Neutrophil (primary cell): ENCODE results near the gene CNTROB.

Source experiments
- H3K27ac ChIP-seq: fragments of 200-600 bp; sonication (generic); 2 replicates; pipeline ENCODE4 v1.5.1; 2016; ENCODE audit warnings: mild to moderate bottlenecking, moderate library complexity
- H3K27me3 ChIP-seq: fragments of 200-600 bp; sonication (generic); 2 replicates; pipeline ENCODE4 v1.6.0; 2016; ENCODE audit warnings: mild to moderate bottlenecking
- H3K36me3 ChIP-seq: fragments of 200-600 bp; sonication (generic); 2 replicates; pipeline ENCODE4 v1.5.1; 2017
- H3K4me1 ChIP-seq, 2 experiments: fragments of 200-600 bp in 1 of 2; sonication (generic) in 1 of 2; 1 replicate in 1 of 2; 2 replicates in 1 of 2; pipeline versions ENCODE4 v1.5.1 to v1.6.1; 2013 to 2016; ENCODE audit warnings: low read depth in 1 of 2, low read length in 1 of 2, mild to moderate bottlenecking in 1 of 2, moderate library complexity in 1 of 2; ENCODE audit not compliant: control insufficient read depth in 1 of 2, insufficient read depth in 1 of 2
- H3K4me3 ChIP-seq, 2 experiments: fragments of 200-600 bp in 1 of 2; sonication (generic) in 1 of 2; 1 replicate in 1 of 2; 2 replicates in 1 of 2; pipeline ENCODE4 v1.5.1; 2013 to 2016; ENCODE audit warnings: low read depth in 1 of 2, low read length in 1 of 2, mild to moderate bottlenecking in 1 of 2, moderate library complexity in 1 of 2
- H3K9me3 ChIP-seq: fragments of 200-600 bp; sonication (generic); 2 replicates; pipeline ENCODE4 v1.5.1; 2016
- TF ChIP-seq, protein P1 (sequence below): fragments of 200-600 bp; sonication (generic); IDR thresholded peaks from 2 replicates; pipeline ENCODE4 v1.5.1; 2016; ENCODE audit warnings: antibody characterized with exemption

Gene CNTROB

DNA sequence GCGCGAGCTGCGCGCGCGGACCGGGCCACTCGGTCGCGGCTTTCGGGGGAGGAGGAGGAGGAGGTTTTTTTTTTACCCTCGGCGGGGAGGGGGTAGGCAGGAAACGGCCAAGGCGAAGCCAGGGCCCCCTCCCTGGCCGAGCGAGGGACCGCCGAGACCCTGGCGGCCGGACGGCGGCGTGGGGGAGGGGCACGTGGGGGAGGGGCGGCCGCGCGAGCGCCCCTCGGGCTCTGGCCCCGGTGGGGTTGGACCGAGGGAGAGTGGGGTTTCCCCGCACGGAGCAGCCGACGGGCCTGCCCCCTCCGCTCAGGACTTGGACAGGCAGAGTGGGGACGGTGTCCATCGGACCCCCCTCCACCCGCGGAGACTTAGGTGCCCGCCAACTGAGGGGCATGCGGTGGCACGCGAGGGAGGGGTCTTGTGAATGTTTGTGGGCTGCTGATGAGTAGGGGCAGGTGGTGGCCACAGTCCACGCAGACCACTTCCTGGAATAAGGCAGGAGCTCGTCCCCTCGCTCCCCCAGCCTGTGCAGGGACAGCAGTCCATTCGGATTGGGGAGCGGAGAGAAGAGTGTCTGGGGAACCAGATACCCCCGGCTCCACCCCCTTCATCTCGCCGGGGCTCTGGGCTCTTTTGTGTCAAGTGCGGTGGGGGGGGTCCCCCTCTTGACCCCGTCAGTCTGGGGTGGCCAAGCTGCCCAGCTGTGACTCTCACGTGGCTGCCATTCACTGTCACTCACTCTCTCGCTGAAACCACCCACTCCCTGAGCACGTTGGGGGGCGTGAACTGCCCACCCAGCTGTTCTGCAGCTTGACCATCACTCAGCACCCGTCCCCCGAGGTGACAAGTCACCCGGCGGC lies 46.4 kb upstream of the CNTROB start:
- no peaks in the 10 kb centered on the region for H3K9me3 ChIP-seq
- H3K4me3 ChIP-seq = peak overlapping the region; percentile 73 to 97
- peaks cover 68 to 83% of the 10 kb centered on the region in 2 experiments for H3K4me1 ChIP-seq
- no peaks in the 10 kb centered on the region for H3K27me3 ChIP-seq
- peaks cover 3% of the 10 kb centered on the region for H3K36me3 ChIP-seq
- TF ChIP-seq, protein P1, sequence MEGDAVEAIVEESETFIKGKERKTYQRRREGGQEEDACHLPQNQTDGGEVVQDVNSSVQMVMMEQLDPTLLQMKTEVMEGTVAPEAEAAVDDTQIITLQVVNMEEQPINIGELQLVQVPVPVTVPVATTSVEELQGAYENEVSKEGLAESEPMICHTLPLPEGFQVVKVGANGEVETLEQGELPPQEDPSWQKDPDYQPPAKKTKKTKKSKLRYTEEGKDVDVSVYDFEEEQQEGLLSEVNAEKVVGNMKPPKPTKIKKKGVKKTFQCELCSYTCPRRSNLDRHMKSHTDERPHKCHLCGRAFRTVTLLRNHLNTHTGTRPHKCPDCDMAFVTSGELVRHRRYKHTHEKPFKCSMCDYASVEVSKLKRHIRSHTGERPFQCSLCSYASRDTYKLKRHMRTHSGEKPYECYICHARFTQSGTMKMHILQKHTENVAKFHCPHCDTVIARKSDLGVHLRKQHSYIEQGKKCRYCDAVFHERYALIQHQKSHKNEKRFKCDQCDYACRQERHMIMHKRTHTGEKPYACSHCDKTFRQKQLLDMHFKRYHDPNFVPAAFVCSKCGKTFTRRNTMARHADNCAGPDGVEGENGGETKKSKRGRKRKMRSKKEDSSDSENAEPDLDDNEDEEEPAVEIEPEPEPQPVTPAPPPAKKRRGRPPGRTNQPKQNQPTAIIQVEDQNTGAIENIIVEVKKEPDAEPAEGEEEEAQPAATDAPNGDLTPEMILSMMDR = no peak
- peak overlapping the region; percentile 86 for H3K27ac ChIP-seq

GRCh38 chr17:7886227-7887037 lies 45.6 kb upstream of the CNTROB start:
- Histone ChIP-seq H3K27me3 (no peaks in the 10 kb centered on the region), H3K36me3 (peaks cover 12% of the 10 kb centered on the region), H3K4me3 (peak overlapping the region; percentile 73 to 97), H3K9me3 (no peaks in the 10 kb centered on the region), H3K4me1 (peaks cover 66 to 83% of the 10 kb centered on the region in 2 experiments), H3K27ac (peak overlapping the region; percentile 86)
- TF ChIP-seq, protein P1 = no peak

GRCh38 chr17:7887038-7887481 lies 44.9 kb upstream of the CNTROB start:
- peaks cover 17% of the 10 kb centered on the region for H3K36me3 ChIP-seq
- no peaks in the 10 kb centered on the region for H3K9me3 ChIP-seq
- peak overlapping the region; percentile 86 for H3K27ac ChIP-seq
- TF ChIP-seq, protein P1 = no peak
- peak overlapping the region; percentile 73 to 97 for H3K4me3 ChIP-seq
- no peaks in the 10 kb centered on the region for H3K27me3 ChIP-seq
- peaks cover 60 to 78% of the 10 kb centered on the region in 2 experiments for H3K4me1 ChIP-seq

- Histone ChIP-seq H3K4me3 (peak overlapping the region; percentile 73 to 97), H3K4me1 (peaks cover 58 to 75% of the 10 kb centered on the region in 2 experiments), H3K27me3 (no peaks in the 10 kb centered on the region), H3K36me3 (peaks cover 19% of the 10 kb centered on the region), H3K9me3 (no peaks in the 10 kb centered on the region), H3K27ac (peak overlapping the region; percentile 86)
- TF ChIP-seq, protein P1 = peak; percentile 11
These were observed 44.4 kb upstream of the CNTROB start for GRCh38 chr17:7887482-7888183.

DNA sequence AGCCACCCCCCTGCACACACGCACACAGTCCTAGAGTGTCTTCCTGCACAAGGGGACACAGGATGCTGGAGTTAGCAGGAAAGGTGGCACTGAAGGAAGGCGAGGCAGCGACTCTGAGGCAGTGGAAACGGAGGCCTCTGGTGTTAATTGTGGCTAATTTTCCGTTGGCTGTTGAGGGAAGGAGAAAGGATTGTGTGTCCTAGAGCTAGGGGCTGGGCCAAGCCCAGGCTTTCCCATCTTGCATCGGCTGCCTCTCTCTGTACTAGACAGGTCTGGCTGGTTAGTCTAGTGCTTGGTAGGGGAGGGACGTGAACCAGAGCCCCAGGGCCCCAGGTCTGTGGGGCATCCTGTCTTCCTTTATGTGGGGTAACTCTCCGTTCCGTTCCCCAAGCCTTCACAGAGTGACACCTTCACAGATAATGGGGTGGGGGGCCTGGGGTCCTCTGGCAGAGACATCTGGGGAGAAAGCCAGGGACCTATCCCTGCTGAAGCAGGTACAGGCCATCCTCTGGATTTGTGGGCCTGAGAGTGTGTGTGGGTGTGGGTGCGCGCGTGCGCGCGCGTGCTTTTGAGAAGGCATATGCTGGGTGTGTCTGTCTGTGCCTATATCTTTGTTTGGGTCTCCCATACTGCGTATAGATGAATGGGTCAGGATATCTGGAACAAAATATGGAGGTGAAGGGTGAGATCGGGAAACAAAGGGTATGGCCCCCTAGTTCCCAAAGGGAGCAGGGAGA lies 43.7 kb upstream of the CNTROB start, which contains the start of gene CHD3:
Gene CHD3, plus strand, starts transcription at position 606 of the 737 bp plus-strand sequence. CDS start 212 bp downstream, outside the sequence.
- Histone ChIP-seq H3K36me3 (peaks cover 22% of the 10 kb centered on the region), H3K4me3 (peak within 1 kb of the TSS; percentile 73 to 97), H3K4me1 (peaks cover 55 to 71% of the 10 kb centered on the region in 2 experiments), H3K27me3 (no peaks in the 10 kb centered on the region), H3K27ac (peak within 1 kb of the TSS; percentile 86), H3K9me3 (no peaks in the 10 kb centered on the region)
- TF ChIP-seq, protein P1 = no peak
